ENCODE data around the gene XDH.

XDH gene

DNA sequence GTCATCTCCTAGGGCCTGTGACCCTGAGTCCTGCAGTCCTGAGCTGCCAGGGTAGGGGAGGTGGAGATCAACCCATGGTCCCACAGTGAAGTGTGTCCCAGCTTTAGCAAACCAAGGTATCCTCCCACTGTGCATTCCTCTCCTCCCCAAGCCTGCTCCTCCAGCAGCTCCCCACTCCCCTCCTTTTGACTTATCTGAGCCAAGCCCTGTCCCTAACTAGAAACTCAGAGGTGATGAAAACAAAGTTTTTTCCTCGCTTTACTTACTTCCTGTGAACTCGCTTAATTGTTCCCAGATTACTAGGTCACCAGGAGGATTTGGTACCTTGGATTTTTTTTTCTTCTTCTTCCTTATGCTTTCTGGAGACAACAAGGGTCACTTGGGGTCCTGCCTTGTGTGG is 99.8 kb downstream of the XDH start:
- no peak for TF ChIP-seq CTCF (IDR thresholded peaks at IDR 0.05; ENCODE audit: insufficient read depth, low read length, missing control alignments)
- POLR2A ChIA-PET: no interaction called here
- no peak for DNase-seq (ENCODE audit: low read depth, low spot score)
- H3K4me3 ChIP-seq (ENCODE audit: low read depth, low read length): no peak overlapping the region
- CTCF ChIA-PET: no interaction called here

DNA sequence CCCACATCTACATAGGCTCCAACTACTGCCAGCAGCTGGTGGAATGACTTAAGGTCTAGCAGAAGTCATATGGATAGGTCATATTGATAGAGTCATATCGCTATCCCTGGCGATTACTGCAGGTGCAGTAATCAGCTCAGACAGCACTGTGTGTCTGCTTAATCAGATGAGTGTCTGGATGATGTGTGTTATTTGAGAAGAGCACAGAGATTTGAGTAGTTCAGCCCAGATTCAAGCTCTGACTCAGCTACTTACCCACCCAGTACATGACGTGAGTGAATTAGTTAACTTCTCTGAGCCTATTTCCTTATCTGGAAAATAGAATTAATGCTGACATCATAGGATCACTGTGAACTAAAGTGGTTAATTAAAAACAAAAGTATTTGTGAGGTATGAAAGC is 101.6 kb downstream of the XDH start:
- CTCF ChIA-PET: interaction anchor here (0.8 kb wide), 1 partner anchor 10 kb away, joined by 3 read pairs; no protein-coding TSS in a partner anchor
- POLR2A ChIA-PET: no interaction called here
- H3K4me3 ChIP-seq (ENCODE audit: low read depth, low read length): no peak overlapping the region
- no peak for TF ChIP-seq CTCF (IDR thresholded peaks at IDR 0.05; ENCODE audit: insufficient read depth, low read length, missing control alignments)
- no peak for DNase-seq (ENCODE audit: low read depth, low spot score)

DNA sequence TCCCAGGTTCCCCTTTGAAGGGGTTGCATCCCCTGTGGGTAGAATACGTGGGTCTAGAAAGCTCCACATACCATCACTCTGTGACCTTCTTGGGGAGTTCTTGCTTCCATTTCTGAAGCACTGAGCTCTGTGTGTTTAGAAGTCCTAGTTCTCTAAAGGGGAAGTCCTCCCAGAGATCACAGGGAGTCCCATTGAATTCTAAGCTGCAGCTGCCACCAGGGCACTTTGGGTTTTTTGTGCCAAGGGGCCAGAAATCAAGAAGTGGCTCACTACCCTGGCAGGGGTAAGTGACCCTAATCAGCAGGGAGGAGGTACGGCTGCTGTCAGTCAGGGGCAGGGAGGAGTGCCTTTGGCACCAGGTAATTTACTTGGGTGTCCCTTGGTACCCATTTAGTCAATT is 109.7 kb downstream of the XDH start:
- ChIA-PET CTCF (interaction anchor here (0.6 to 1.4 kb wide), 3 partner anchors 9 to 78 kb away, joined by 3 to 4 read pairs (median 3); no protein-coding TSS in a partner anchor), POLR2A (no interaction called here)
- TF ChIP-seq CTCF (IDR thresholded peaks at IDR 0.05; ENCODE audit: insufficient read depth, low read length, missing control alignments): no peak
- no peak overlapping the region for H3K4me3 ChIP-seq (ENCODE audit: low read depth, low read length)
- no peak for DNase-seq (ENCODE audit: low read depth, low spot score)

- no peak for TF ChIP-seq CTCF (IDR thresholded peaks at IDR 0.05; ENCODE audit: insufficient read depth, low read length, missing control alignments)
- no peak for DNase-seq (ENCODE audit: low read depth, low spot score)
- no peak overlapping the region for H3K4me3 ChIP-seq (ENCODE audit: low read depth, low read length)
- ChIA-PET CTCF (interaction anchor here (1.1 to 1.7 kb wide), 2 partner anchors 10 to 14 kb away, joined by 3 read pairs; no protein-coding TSS in a partner anchor), POLR2A (interaction anchor here (1.6 kb wide), 1 partner anchor 31 kb away, joined by 4 read pairs; no protein-coding TSS in a partner anchor)
Measured at GRCh38 chr2:31302940-31303563, 111.5 kb downstream of the XDH start.

- POLR2A ChIA-PET: interaction anchor here (0.6 kb wide), 1 partner anchor 1068 kb away, joined by 3 read pairs; no protein-coding TSS in a partner anchor
- CTCF ChIA-PET: interaction anchor here (1.4 kb wide), 1 partner anchor 13 kb away, joined by 3 read pairs; no protein-coding TSS in a partner anchor
- no peak for TF ChIP-seq CTCF (IDR thresholded peaks at IDR 0.05; ENCODE audit: insufficient read depth, low read length, missing control alignments)
Measured at GRCh38 chr2:31300309-31300708, 114.2 kb downstream of the XDH start.

GRCh38 chr2:31299547-31299946 is 115.0 kb downstream of the XDH start:
- TF ChIP-seq CTCF (IDR thresholded peaks at IDR 0.05; ENCODE audit: insufficient read depth, low read length, missing control alignments): no peak
- DNase-seq (ENCODE audit: low read depth, low spot score): no peak
- H3K4me3 ChIP-seq (ENCODE audit: low read depth, low read length): no peak overlapping the region
- POLR2A ChIA-PET: no interaction called here
- CTCF ChIA-PET: interaction anchor here (1.4 kb wide), 1 partner anchor 12 kb away, joined by 3 read pairs; no protein-coding TSS in a partner anchor

More at GRCh38 chr2:31300309-31300708, 114.2 kb downstream of the XDH start:
- DNase-seq (ENCODE audit: low read depth, low spot score): no peak
- H3K4me3 ChIP-seq (ENCODE audit: low read depth, low read length): no peak overlapping the region

All from AG04449 (cell line).